Nephron progenitor cell (in vitro differentiated cells): ENCODE measurements around the gene PKD2L1.
"Not testable (repeated sequence)": the region's sequence is repeated elsewhere in the genome, so short reads cannot be mapped to it uniquely, and the experiment has no call there.

Source experiments
- DNase-seq: peaks from one replicate; pipeline ENCODE4 v3.0.0; 2021
- H3K27ac Mint-ChIP-seq: 2 replicates; pipeline ENCODE4 v1.8.0; 2021; ENCODE audit warnings: mild to moderate bottlenecking, moderate library complexity, mixed read lengths
- H3K27me3 Mint-ChIP-seq: 2 replicates; pipeline ENCODE4 v1.8.0; 2021; ENCODE audit warnings: mild to moderate bottlenecking, low read depth, mixed read lengths; ENCODE audit not compliant: poor library complexity
- H3K36me3 Mint-ChIP-seq: 2 replicates; pipeline ENCODE4 v1.8.0; 2021; ENCODE audit warnings: low read depth, mixed read lengths
- H3K4me1 Mint-ChIP-seq: 2 replicates; pipeline ENCODE4 v1.8.0; 2021; ENCODE audit warnings: mixed read lengths
- H3K4me3 Mint-ChIP-seq: 2 replicates; pipeline ENCODE4 v1.8.0; 2021; ENCODE audit warnings: mild to moderate bottlenecking, moderate library complexity, mixed read lengths
- H3K9me3 Mint-ChIP-seq: 2 replicates; pipeline ENCODE4 v1.8.0; 2021; ENCODE audit warnings: mild to moderate bottlenecking, moderate library complexity, mixed read lengths
- TF ChIP-seq, protein P1 (sequence below): fragments of 200-600 bp; sonication (generic); IDR thresholded peaks from 2 replicates; pipeline ENCODE4 v1.5.0; 2021; ENCODE audit warnings: antibody characterized with exemption

The PKD2L1 gene

DNA sequence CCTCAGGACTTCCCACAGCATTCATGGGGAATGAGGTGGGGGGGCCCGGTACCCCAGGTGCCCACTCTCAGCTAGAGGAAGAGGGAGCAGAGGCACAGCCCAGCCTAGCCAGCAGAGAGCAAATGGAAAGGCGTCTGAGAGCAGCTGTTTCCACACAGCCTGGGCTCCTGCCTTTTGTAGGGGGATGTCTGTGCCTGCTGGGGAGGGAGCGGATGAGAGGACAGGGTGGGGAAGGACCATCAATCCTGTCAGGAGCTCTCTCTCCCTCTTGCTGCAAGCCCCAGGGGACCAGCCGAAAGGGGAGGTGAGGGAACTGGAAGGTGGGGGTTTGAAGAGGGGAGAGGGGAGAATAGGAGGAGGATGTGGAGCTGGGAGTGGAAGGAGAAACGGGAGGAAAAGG lies at the start of gene PKD2L1:
PKD2L1 (minus strand) TSS at position 150 of the 400 bp plus-strand sequence; CDS start at position 25, 125 bp downstream.
- H3K4me1 Mint-ChIP-seq, result peaks cover 10% of the 10 kb centered on the region
- no peaks in the 10 kb centered on the region for H3K36me3 Mint-ChIP-seq
- H3K27me3 Mint-ChIP-seq, result peaks cover 49% of the 10 kb centered on the region
- no peak within 1 kb of the TSS for H3K27ac Mint-ChIP-seq
- H3K4me3 Mint-ChIP-seq, result no peak within 1 kb of the TSS
- no peaks in the 10 kb centered on the region for H3K9me3 Mint-ChIP-seq
- DNase-seq, result no peak
- TF ChIP-seq, protein P1, sequence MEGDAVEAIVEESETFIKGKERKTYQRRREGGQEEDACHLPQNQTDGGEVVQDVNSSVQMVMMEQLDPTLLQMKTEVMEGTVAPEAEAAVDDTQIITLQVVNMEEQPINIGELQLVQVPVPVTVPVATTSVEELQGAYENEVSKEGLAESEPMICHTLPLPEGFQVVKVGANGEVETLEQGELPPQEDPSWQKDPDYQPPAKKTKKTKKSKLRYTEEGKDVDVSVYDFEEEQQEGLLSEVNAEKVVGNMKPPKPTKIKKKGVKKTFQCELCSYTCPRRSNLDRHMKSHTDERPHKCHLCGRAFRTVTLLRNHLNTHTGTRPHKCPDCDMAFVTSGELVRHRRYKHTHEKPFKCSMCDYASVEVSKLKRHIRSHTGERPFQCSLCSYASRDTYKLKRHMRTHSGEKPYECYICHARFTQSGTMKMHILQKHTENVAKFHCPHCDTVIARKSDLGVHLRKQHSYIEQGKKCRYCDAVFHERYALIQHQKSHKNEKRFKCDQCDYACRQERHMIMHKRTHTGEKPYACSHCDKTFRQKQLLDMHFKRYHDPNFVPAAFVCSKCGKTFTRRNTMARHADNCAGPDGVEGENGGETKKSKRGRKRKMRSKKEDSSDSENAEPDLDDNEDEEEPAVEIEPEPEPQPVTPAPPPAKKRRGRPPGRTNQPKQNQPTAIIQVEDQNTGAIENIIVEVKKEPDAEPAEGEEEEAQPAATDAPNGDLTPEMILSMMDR, result no peak

DNA sequence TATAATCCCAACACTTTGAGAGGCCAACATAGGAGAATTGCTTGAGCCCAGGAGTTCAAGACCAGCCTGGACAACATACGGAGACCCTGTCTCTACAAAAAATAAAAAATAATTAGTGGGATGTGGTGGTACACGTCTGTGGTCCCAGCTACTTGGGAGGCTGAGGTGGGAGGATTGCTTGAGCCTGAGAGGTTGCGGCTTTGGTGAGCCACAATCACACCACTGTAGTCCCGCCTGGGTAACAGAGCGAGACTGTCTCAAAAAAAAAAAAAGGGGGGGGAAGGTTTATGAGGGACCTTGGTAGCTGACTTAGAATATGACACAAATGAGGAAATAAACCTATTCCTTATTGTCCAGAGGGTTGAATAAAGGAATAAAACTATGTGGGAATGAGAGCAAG lies 47.8 kb upstream of the PKD2L1 start:
- TF ChIP-seq, protein P1, result no peak
- H3K9me3 Mint-ChIP-seq, result no peaks in the 10 kb centered on the region
- DNase-seq, result no peak
- H3K36me3 Mint-ChIP-seq, result peaks cover 36% of the 10 kb centered on the region
- H3K4me1 Mint-ChIP-seq, result peaks cover 20% of the 10 kb centered on the region
- H3K4me3 Mint-ChIP-seq, result no peak overlapping the region
- peaks cover 2% of the 10 kb centered on the region for H3K27me3 Mint-ChIP-seq
- H3K27ac Mint-ChIP-seq, result peak overlapping the region; percentile 41

DNA sequence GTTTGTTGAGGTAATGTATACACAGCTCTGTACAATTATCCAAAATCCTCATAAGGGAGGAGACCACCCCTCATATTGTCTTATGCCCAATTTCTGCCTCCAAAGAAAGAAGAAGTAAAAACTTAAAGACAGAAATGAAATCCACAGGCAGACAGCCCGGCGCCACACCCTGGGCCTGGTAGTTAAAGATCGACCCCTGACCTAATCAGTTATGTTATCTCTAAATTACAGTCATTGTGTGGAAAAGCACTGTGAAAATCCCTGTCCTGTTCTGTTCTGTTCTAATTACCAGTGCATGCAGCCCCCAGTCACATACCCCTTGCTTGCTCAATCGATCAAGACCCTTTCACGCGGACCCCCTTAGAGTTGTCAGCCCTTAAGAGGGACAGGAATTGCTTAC lies 46.6 kb upstream of the PKD2L1 start:
- H3K27ac Mint-ChIP-seq, DNase-seq, H3K4me3 Mint-ChIP-seq: not testable (repeated sequence)

DNA sequence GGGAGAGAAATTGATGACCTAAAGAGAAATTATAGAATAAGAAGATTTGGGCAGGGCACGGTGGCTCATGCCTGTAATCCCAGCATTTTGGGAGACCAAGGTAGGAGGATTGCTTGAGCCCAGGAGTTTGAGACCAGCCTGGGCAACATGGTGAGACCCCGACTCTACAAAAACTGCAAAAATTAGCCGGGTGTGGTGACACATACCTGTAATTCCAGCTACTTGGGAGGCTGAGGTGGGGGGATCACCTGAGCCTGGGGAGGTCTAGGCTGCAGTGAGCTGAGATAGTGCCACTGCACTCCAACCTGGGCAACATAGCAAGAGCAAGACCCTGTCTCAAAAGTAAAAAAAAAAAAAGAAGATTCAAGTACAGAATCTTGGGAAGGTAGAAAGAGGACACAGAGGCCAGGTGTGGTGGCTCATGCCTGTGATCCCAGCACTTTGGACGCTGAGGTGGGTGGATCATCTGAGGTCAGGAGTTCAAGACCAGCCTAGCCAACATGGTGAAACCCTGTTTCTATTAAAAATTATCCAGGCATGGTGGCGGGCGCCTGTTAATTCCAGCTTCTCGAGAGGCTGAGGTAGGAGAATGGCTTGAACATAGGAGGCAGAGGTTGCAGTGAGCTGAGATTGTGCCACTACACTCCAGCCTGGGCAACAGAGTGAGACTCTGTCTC lies 44.8 kb upstream of the PKD2L1 start:
- not testable (repeated sequence) for H3K36me3 Mint-ChIP-seq, H3K27me3 Mint-ChIP-seq, DNase-seq, H3K27ac Mint-ChIP-seq, H3K9me3 Mint-ChIP-seq, H3K4me3 Mint-ChIP-seq
- H3K4me1 Mint-ChIP-seq, result peaks cover 39% of the 10 kb centered on the region

More for the DNA sequence above, 46.6 kb upstream of the PKD2L1 start:
- H3K9me3 Mint-ChIP-seq, H3K27me3 Mint-ChIP-seq: not testable (repeated sequence)
- Mint-ChIP-seq H3K4me1 (peaks cover 21% of the 10 kb centered on the region), H3K36me3 (peaks cover 24% of the 10 kb centered on the region)

DNA sequence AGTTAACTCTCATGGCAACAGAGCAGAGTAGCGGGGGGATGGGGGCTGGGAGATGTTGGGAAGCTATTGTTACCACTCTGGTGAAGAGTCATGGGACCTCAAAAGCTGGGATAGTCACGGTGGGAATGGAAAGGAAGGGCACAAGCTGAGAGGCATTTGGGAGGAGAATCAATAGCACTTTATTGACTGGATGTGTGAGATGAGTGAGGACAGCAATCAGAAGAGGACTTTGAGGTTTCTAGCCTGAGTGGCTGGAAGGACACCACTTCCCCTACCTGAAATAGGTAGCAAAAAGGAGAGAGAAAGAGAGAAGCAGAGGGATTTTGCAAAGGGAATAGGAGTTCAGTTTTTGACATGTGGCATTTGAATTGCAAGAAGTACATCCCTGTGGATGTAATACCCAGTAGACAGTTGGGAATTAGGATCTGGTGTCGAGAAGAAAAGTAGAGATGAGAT lies 44.2 kb upstream of the PKD2L1 start:
- H3K9me3 Mint-ChIP-seq, result no peaks in the 10 kb centered on the region
- no peak overlapping the region for H3K27ac Mint-ChIP-seq
- H3K36me3 Mint-ChIP-seq, result peaks cover 10% of the 10 kb centered on the region
- peaks cover 2% of the 10 kb centered on the region for H3K27me3 Mint-ChIP-seq
- H3K4me1 Mint-ChIP-seq, result peaks cover 44% of the 10 kb centered on the region
- no peak for DNase-seq
- H3K4me3 Mint-ChIP-seq, result no peak overlapping the region
- TF ChIP-seq, protein P1, result no peak

DNA sequence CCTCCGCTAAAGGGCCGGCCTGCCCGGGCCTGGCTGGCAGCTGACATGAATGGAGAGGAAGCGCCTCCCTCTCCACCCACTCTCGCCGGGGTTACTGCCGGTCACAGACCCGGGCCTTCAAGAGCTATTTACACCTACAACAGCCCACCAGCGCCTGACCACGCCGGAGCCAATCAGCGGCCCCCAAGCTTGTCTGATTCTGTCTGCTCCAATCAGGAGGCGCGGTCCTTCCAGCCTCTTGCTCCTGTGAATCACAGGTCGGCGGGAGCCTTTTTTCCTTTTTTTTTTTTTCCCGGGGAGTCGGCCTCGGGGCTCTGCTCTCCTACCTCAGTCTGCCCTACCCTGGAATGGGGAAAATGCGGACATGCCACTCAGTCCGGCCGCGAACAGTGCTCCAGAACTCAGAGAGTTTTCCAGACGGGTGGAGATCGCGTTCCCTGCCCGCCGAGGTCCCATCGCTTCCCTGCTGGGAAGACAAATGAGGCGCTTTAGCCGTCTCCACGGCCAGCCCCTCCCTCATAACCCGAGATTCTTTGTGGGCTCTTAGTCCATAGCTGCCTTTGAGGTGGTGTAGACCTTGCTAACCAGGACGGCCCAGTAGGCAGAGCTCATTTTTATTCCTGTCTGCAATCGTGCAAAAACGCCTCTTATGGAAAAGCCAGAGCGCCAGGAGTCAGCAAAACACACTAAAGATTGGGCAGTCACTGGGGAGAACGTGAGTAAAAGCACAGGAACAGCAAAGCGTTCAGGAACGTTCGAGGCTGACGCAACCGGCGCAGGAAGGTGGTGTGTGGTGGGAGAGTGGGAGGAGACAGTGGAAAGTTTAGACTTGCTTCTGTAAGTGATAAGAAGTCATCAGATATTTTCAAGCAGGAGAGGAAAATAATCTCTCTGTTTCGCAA lies 43.5 kb upstream of the PKD2L1 start:
- H3K27me3 Mint-ChIP-seq, result peaks cover 2% of the 10 kb centered on the region
- H3K4me1 Mint-ChIP-seq, result peaks cover 45% of the 10 kb centered on the region
- no peak overlapping the region for H3K27ac Mint-ChIP-seq
- DNase-seq, result peak; percentile 94
- H3K4me3 Mint-ChIP-seq, result no peak overlapping the region
- no peaks in the 10 kb centered on the region for H3K9me3 Mint-ChIP-seq
- TF ChIP-seq, protein P1, result no peak
- peaks cover 10% of the 10 kb centered on the region for H3K36me3 Mint-ChIP-seq
